GM23248 (cell line): ENCODE data around the gene NLGN4Y. TPM values are rescaled to one million over a fixed set of nuclear protein-coding genes. Genes with fewer than 3 reads are reported as not detected.
"Not testable (repeated sequence)": the region's sequence is repeated elsewhere in the genome, so short reads cannot be mapped to it uniquely, and the experiment has no call there.

Source experiments
- DNase-seq: peaks from one replicate; pipeline ENCODE4 v3.0.0-alpha.2; 2015
- H2AFZ ChIP-seq: fragments of 200-600 bp; sonication (generic); 2 replicates; pipeline ENCODE4 v1.6.1; 2016; ENCODE audit warnings: antibody characterized with exemption
- H3F3A ChIP-seq: fragments of 200-600 bp; sonication (generic); 2 replicates; pipeline ENCODE4 v1.6.1; 2016; ENCODE audit warnings: mild to moderate bottlenecking, antibody characterized with exemption, mixed run types; ENCODE audit not compliant: insufficient read depth
- H3K27ac ChIP-seq: fragments of 200-600 bp; sonication (generic); 2 replicates; pipeline ENCODE4 v1.5.1; 2016; ENCODE audit warnings: mild to moderate bottlenecking
- H3K27me3 ChIP-seq: fragments of 200-600 bp; sonication (generic); replicated peaks from 2 replicates; pipeline ENCODE4 v1.6.1; 2016; ENCODE audit warnings: mild to moderate bottlenecking; ENCODE audit not compliant: insufficient read depth
- H3K36me3 ChIP-seq: fragments of 200-600 bp; sonication (generic); 2 replicates; pipeline ENCODE4 v1.6.1; 2016; ENCODE audit warnings: low read depth, mild to moderate bottlenecking
- H3K4me1 ChIP-seq: fragments of 200-600 bp; sonication (generic); 2 replicates; pipeline ENCODE4 v1.6.1; 2016; ENCODE audit warnings: mild to moderate bottlenecking; ENCODE audit not compliant: insufficient read depth
- H3K4me2 ChIP-seq: fragments of 200-600 bp; sonication (generic); one replicate; pipeline ENCODE4 v1.6.1; 2016; ENCODE audit warnings: mild to moderate bottlenecking; ENCODE audit not compliant: unreplicated experiment
- H3K4me3 ChIP-seq: fragments of 200-600 bp; sonication (generic); 2 replicates; pipeline ENCODE4 v1.5.1; 2016; ENCODE audit warnings: mild to moderate bottlenecking
- H3K79me2 ChIP-seq: fragments of 200-600 bp; sonication (generic); 2 replicates; pipeline ENCODE4 v1.6.1; 2016; ENCODE audit warnings: mild to moderate bottlenecking; ENCODE audit not compliant: insufficient read depth
- H3K9ac ChIP-seq: fragments of 200-600 bp; sonication (generic); 2 replicates; pipeline ENCODE4 v1.6.1; 2016; ENCODE audit warnings: mild to moderate bottlenecking
- H3K9me2 ChIP-seq: fragments of 200-600 bp; sonication (generic); 2 replicates; pipeline ENCODE4 v1.6.1; 2016; ENCODE audit warnings: mixed run types, mild to moderate bottlenecking, moderate library complexity; ENCODE audit not compliant: insufficient read depth
- H3K9me3 ChIP-seq: fragments of 200-600 bp; sonication (generic); one replicate; pipeline ENCODE4 v1.6.1; 2017; ENCODE audit warnings: low read depth
- H4K20me1 ChIP-seq: fragments of 200-600 bp; sonication (generic); 2 replicates; pipeline ENCODE4 v1.6.0; 2016; ENCODE audit not compliant: insufficient read depth
- EZH2 ChIP-seq: fragments of 200-600 bp; sonication (generic); IDR thresholded peaks from 2 replicates; pipeline ENCODE4 v1.6.1; 2018; ENCODE audit warnings: antibody characterized with exemption, mild to moderate bottlenecking; ENCODE audit not compliant: insufficient read depth, poor library complexity, severe bottlenecking
- EZH2phosphoT487 ChIP-seq: fragments of 200-600 bp; sonication (generic); IDR thresholded peaks from 2 replicates; pipeline ENCODE4 v1.6.1; 2018; ENCODE audit warnings: antibody characterized with exemption, moderate library complexity, mild to moderate bottlenecking, low read depth; ENCODE audit not compliant: insufficient read depth
- WGBS, 2 experiments: methylation state at CpG; one replicate each; pipeline ENCODE4 v1.1.6; 2015 to 2017; ENCODE audit warnings: low lambda C conversion rate in 2 of 2, low coverage in 1 of 2; ENCODE audit errors: missing lambda C conversion rate in 2 of 2; 5-methylcytosine and 5-hydroxymethylcytosine counted together
- in situ Hi-C: fragments of 300-500 bp; cut with MboI; formaldehyde crosslinking; loops from 2 replicates; pipeline ENCODE4 v1.15.0; 2020
- polyA plus RNA-seq: library from polyadenylated mRNA; unstranded; fragments of >200 nt; fragmentation: Nextera tagmentation; extraction: Ambion mirVana; gene quantifications from 2 replicates; pipeline ENCODE4 v1.2.1, GENCODE V29; 2016
- total RNA-seq: library from RNA; depleted of rRNA; stranded (reverse); fragments of >200 nt; shearing (Covaris generic); gene quantifications from 2 replicates; pipeline ENCODE4 v1.2.3, GENCODE V29; 2014

Gene NLGN4Y
- total and polyA plus RNA-seq, 2 experiments from 2014 or later, result 10.8 to 27.6 TPM

GRCh38 chrY:14850734-14851133 is 326.4 kb downstream of the NLGN4Y start:
- no peaks in the 10 kb centered on the region for H3F3A ChIP-seq
- no peak overlapping the region for H3K4me3 ChIP-seq
- TF ChIP-seq EZH2 (no peak), EZH2phosphoT487 (no peak)
- no peaks in the 10 kb centered on the region for H3K36me3 ChIP-seq
- no peak overlapping the region for H3K4me2 ChIP-seq
- H3K9me3 ChIP-seq, result no peaks in the 10 kb centered on the region
- in situ Hi-C loops, result no loop called here
- no peak overlapping the region for H2AFZ ChIP-seq
- no peaks in the 10 kb centered on the region for H3K4me1 ChIP-seq
- H3K9me2 ChIP-seq, result no peaks in the 10 kb centered on the region
- H3K27me3 ChIP-seq, result no peaks in the 10 kb centered on the region
- H3K27ac ChIP-seq, result no peak overlapping the region
- H3K79me2 ChIP-seq, result no peaks in the 10 kb centered on the region
- WGBS, 2 experiments, result 14 to 25% methylated on average over 1 of the region's 1 CpG
- DNase-seq, result peak; percentile 41
- H4K20me1 ChIP-seq, result no peaks in the 10 kb centered on the region
- no peak overlapping the region for H3K9ac ChIP-seq

GRCh38 chrY:14860448-14860847 is 336.1 kb downstream of the NLGN4Y start:
- H3K9me2 ChIP-seq, result no peaks in the 10 kb centered on the region
- no peaks in the 10 kb centered on the region for H3K27me3 ChIP-seq
- in situ Hi-C loops, result no loop called here
- H3K27ac ChIP-seq, result no peak overlapping the region
- H3F3A ChIP-seq, result no peaks in the 10 kb centered on the region
- TF ChIP-seq EZH2phosphoT487 (no peak), EZH2 (no peak)
- H3K4me3 ChIP-seq, result no peak overlapping the region
- H4K20me1 ChIP-seq, result no peaks in the 10 kb centered on the region
- H3K36me3 ChIP-seq, result no peaks in the 10 kb centered on the region
- DNase-seq, result no peak
- no peak overlapping the region for H3K4me2 ChIP-seq
- no peak overlapping the region for H2AFZ ChIP-seq
- no peaks in the 10 kb centered on the region for H3K4me1 ChIP-seq
- no peak overlapping the region for H3K9ac ChIP-seq
- no peaks in the 10 kb centered on the region for H3K9me3 ChIP-seq
- H3K79me2 ChIP-seq, result no peaks in the 10 kb centered on the region

- H3K27ac ChIP-seq, H3K79me2 ChIP-seq, H3K4me1 ChIP-seq, H3K36me3 ChIP-seq, H4K20me1 ChIP-seq, H3K9ac ChIP-seq, H3K4me3 ChIP-seq, DNase-seq, H3K27me3 ChIP-seq, in situ Hi-C loops, H2AFZ ChIP-seq, H3K9me2 ChIP-seq, H3K9me3 ChIP-seq, H3F3A ChIP-seq, H3K4me2 ChIP-seq: not testable (repeated sequence)
- WGBS, 2 experiments, result 69 to 72% methylated on average over 5 to 8 of the region's 8 CpGs
Observed at GRCh38 chrY:14861033-14861432, 336.7 kb downstream of the NLGN4Y start.

GRCh38 chrY:14871971-14872370 is 347.6 kb downstream of the NLGN4Y start:
- Histone ChIP-seq H3K27ac (no peak overlapping the region), H3K9me2 (no peaks in the 10 kb centered on the region), H3K9me3 (no peaks in the 10 kb centered on the region), H4K20me1 (no peaks in the 10 kb centered on the region), H3K9ac (no peak overlapping the region), H3K4me1 (no peaks in the 10 kb centered on the region), H3K36me3 (no peaks in the 10 kb centered on the region), H3F3A (no peaks in the 10 kb centered on the region), H3K4me2 (no peak overlapping the region), H3K4me3 (no peak overlapping the region), H3K27me3 (no peaks in the 10 kb centered on the region), H3K79me2 (no peaks in the 10 kb centered on the region), H2AFZ (no peak overlapping the region)
- no peak for TF ChIP-seq EZH2
- no peak for TF ChIP-seq EZH2phosphoT487
- DNase-seq, result no peak
- WGBS, 2 experiments, result 18 to 25% methylated on average over 2 of the region's 2 CpGs
- in situ Hi-C loops, result no loop called here
